H9 (cell line): Measurements from ENCODE around the gene TCERG1L. TPM values are rescaled to one million over a fixed set of nuclear protein-coding genes. Genes with fewer than 3 reads are reported as not detected.
A peak's percentile ranks its signal among the peaks of the same experiment; 100 is the strongest.

ENCODE experiments used
- DNase-seq: peaks from one replicate; pipeline ENCODE4 v3.0.0-alpha.2; 2017
- H2AFZ ChIP-seq: one replicate; pipeline ENCODE4 v1.6.1; 2013; ENCODE audit warnings: mild to moderate bottlenecking, low read length, control low read depth, moderate library complexity
- H2AK5ac ChIP-seq: 2 replicates; pipeline ENCODE4 v1.6.1; 2013; ENCODE audit warnings: low read length, control low read depth, mixed read lengths; ENCODE audit not compliant: insufficient read length
- H2BK120ac ChIP-seq: one replicate; pipeline ENCODE4 v1.6.1; 2013; ENCODE audit warnings: low read depth, mild to moderate bottlenecking, low read length, control low read depth, inconsistent platforms; ENCODE audit not compliant: poor library complexity, severe bottlenecking
- H2BK12ac ChIP-seq: 2 replicates; pipeline ENCODE4 v1.6.1; 2013; ENCODE audit warnings: low read length, control low read depth, mixed read lengths, low read depth; ENCODE audit not compliant: insufficient read length
- H2BK15ac ChIP-seq: 2 replicates; pipeline ENCODE4 v1.6.1; 2013; ENCODE audit warnings: low read depth, low read length, control low read depth
- H2BK20ac ChIP-seq: one replicate; pipeline ENCODE4 v1.6.1; 2013; ENCODE audit warnings: low read depth, mild to moderate bottlenecking, low read length, control low read depth, inconsistent platforms; ENCODE audit not compliant: poor library complexity, severe bottlenecking
- H2BK5ac ChIP-seq: 2 replicates; pipeline ENCODE4 v1.6.1; 2013; ENCODE audit warnings: low read length, control low read depth, mixed read lengths; ENCODE audit not compliant: insufficient read length
- H3K14ac ChIP-seq: 2 replicates; pipeline ENCODE4 v1.6.1; 2013; ENCODE audit warnings: low read length, control low read depth; ENCODE audit not compliant: insufficient read depth
- H3K18ac ChIP-seq: 2 replicates; pipeline ENCODE4 v1.6.1; 2013; ENCODE audit warnings: low read depth, mild to moderate bottlenecking, mixed read lengths, low read length, control low read depth; ENCODE audit not compliant: insufficient read length
- H3K23ac ChIP-seq: 2 replicates; pipeline ENCODE4 v1.6.1; 2013; ENCODE audit warnings: low read length, control low read depth, mixed read lengths, low read depth; ENCODE audit not compliant: insufficient read length
- H3K23me2 ChIP-seq: 2 replicates; pipeline ENCODE4 v1.6.1; 2013; ENCODE audit warnings: low read depth, mild to moderate bottlenecking, mixed read lengths, low read length, control low read depth; ENCODE audit not compliant: insufficient read length, poor library complexity, severe bottlenecking
- H3K27ac ChIP-seq: 2 replicates; pipeline ENCODE4 v1.5.1; 2013; ENCODE audit warnings: low read length, control low read depth, mixed read lengths, low read depth; ENCODE audit not compliant: insufficient read length
- H3K27me3 ChIP-seq: 2 replicates; pipeline ENCODE4 v1.6.1; 2013; ENCODE audit warnings: low read length, control low read depth, inconsistent platforms; ENCODE audit not compliant: insufficient read depth
- H3K4ac ChIP-seq: 2 replicates; pipeline ENCODE4 v1.6.1; 2013; ENCODE audit warnings: low read depth, mild to moderate bottlenecking, control low read depth, inconsistent platforms, low read length, moderate library complexity
- H3K4me1 ChIP-seq: 2 replicates; pipeline ENCODE4 v1.6.1; 2013; ENCODE audit warnings: low read length, control low read depth, inconsistent platforms; ENCODE audit not compliant: insufficient read depth
- H3K4me2 ChIP-seq: 2 replicates; pipeline ENCODE4 v1.6.1; 2013; ENCODE audit warnings: low read length, control low read depth, mixed read lengths; ENCODE audit not compliant: insufficient read length, insufficient read depth
- H3K56ac ChIP-seq: 2 replicates; pipeline ENCODE4 v1.6.1; 2013; ENCODE audit warnings: low read depth, mild to moderate bottlenecking, mixed read lengths, low read length, control low read depth; ENCODE audit not compliant: insufficient read length
- H3K79me1 ChIP-seq: 2 replicates; pipeline ENCODE4 v1.6.1; 2013; ENCODE audit warnings: low read depth, mild to moderate bottlenecking, moderate library complexity, low read length, control low read depth, inconsistent platforms; ENCODE audit not compliant: insufficient read depth, poor library complexity, severe bottlenecking
- H3K79me2 ChIP-seq: 2 replicates; pipeline ENCODE4 v1.6.1; 2013; ENCODE audit warnings: low read length, control low read depth, inconsistent platforms; ENCODE audit not compliant: insufficient read depth
- H3K9ac ChIP-seq: 2 replicates; pipeline ENCODE4 v1.6.1; 2013; ENCODE audit warnings: low read length, control low read depth, mixed read lengths; ENCODE audit not compliant: insufficient read length; ENCODE audit errors: extremely low read depth
- H3K9me3 ChIP-seq: one replicate; pipeline ENCODE4 v1.6.1; 2013; ENCODE audit warnings: low read depth, low read length, inconsistent platforms; ENCODE audit not compliant: control insufficient read depth
- H3T11ph ChIP-seq: one replicate; pipeline ENCODE4 v1.6.1; 2013; ENCODE audit warnings: mild to moderate bottlenecking, low read length, control low read depth, inconsistent platforms
- H4K20me1 ChIP-seq: one replicate; pipeline ENCODE4 v1.6.1; 2013; ENCODE audit not compliant: control insufficient read depth, insufficient read length, insufficient read depth
- H4K5ac ChIP-seq: 2 replicates; pipeline ENCODE4 v1.6.1; 2013; ENCODE audit warnings: low read depth, mild to moderate bottlenecking, mixed read lengths, low read length, control low read depth; ENCODE audit not compliant: insufficient read length
- H4K8ac ChIP-seq: replicated peaks from 2 replicates; pipeline ENCODE4 v1.6.1; 2013; ENCODE audit warnings: low read length, control low read depth, mixed read lengths, low read depth; ENCODE audit not compliant: insufficient read length
- H4K91ac ChIP-seq: 2 replicates; pipeline ENCODE4 v1.6.1; 2013; ENCODE audit warnings: low read depth, mild to moderate bottlenecking, moderate library complexity, mixed read lengths, low read length, control low read depth; ENCODE audit not compliant: insufficient read length
- H3K27ac Mint-ChIP-seq, 3 experiments: 2 replicates in 2 of 3; 3 replicates in 1 of 3; pipeline ENCODE4 v1.8.0; 2020 to 2021; ENCODE audit warnings: mixed read lengths in 3 of 3, mild to moderate bottlenecking in 1 of 3, moderate library complexity in 1 of 3
- H3K27me3 Mint-ChIP-seq: 2 replicates; pipeline ENCODE4 v1.8.0; 2021; ENCODE audit warnings: low read depth, mild to moderate bottlenecking, moderate library complexity, mixed read lengths
- H3K36me3 Mint-ChIP-seq, 3 experiments: 2 replicates in 2 of 3; 3 replicates in 1 of 3; pipeline ENCODE4 v1.8.0; 2020 to 2021; ENCODE audit warnings: low read depth in 3 of 3, mixed read lengths in 3 of 3; ENCODE audit not compliant: insufficient read depth in 1 of 3
- H3K4me1 Mint-ChIP-seq, 2 experiments: 2 replicates each; pipeline ENCODE4 v1.8.0; 2020; ENCODE audit warnings: mixed read lengths in 2 of 2
- H3K4me3 Mint-ChIP-seq, 2 experiments: 2 replicates in 1 of 2; 3 replicates in 1 of 2; pipeline ENCODE4 v1.8.0; 2020 to 2021; ENCODE audit warnings: mild to moderate bottlenecking in 2 of 2, mixed read lengths in 2 of 2, moderate library complexity in 1 of 2
- H3K9me3 Mint-ChIP-seq, 2 experiments: 2 replicates in 1 of 2; 3 replicates in 1 of 2; pipeline ENCODE4 v1.8.0; 2020; ENCODE audit warnings: mild to moderate bottlenecking in 2 of 2, mixed read lengths in 2 of 2, moderate library complexity in 1 of 2
- CTCF ChIP-seq: fragments of 200-600 bp; sonication (generic); conservative IDR thresholded peaks from 3 replicates; pipeline ENCODE4 v1.8.0; 2021; ENCODE audit warnings: antibody characterized with exemption, mild to moderate bottlenecking
- WGBS: extraction: QIAGEN DNeasy Blood & Tissue Kit; methylation state at CpG from one replicate; pipeline ENCODE4 v1.1.7; 2013; ENCODE audit warnings: missing lambda C conversion rate, low lambda C conversion rate, mixed read lengths; ENCODE audit not compliant: insufficient read length; ENCODE audit errors: extremely low coverage; 5-methylcytosine and 5-hydroxymethylcytosine counted together
- total RNA-seq: library from RNA; stranded (reverse); gene quantifications from 2 replicates; pipeline ENCODE4 v1.2.1, GENCODE V29; 2021

TCERG1L gene
- total RNA-seq, 1 experiment from 2014 or later: 3.3 TPM

- WGBS: no CpG with 5 or more reads among the region's 9 CpGs
- Histone ChIP-seq H4K5ac (no peak overlapping the region), H3K79me2 (no peaks in the 10 kb centered on the region), H3K27me3 (no peaks in the 10 kb centered on the region), H4K20me1 (no peaks in the 10 kb centered on the region), H4K91ac (no peak overlapping the region), H2BK12ac (no peak overlapping the region), H4K8ac (no peak overlapping the region), H2BK20ac (no peak overlapping the region), H2BK15ac (no peak overlapping the region; the same call in 1 of the 2 replicates), H3K23ac (no peak overlapping the region), H3K79me1 (no peaks in the 10 kb centered on the region), H2AFZ (no peak overlapping the region), H3K4me2 (no peak overlapping the region), H2BK5ac (no peak overlapping the region), H3K18ac (no peak overlapping the region), H3K9ac (no peak overlapping the region), H2AK5ac (no peak overlapping the region), H3K4me1 (no peaks in the 10 kb centered on the region), H3K4ac (no peak overlapping the region), H2BK120ac (no peak overlapping the region), H3K9me3 (no peaks in the 10 kb centered on the region), H3K14ac (no peak overlapping the region; the same call in 1 of the 2 replicates), H3T11ph (no peak overlapping the region), H3K27ac (no peak overlapping the region), H3K23me2 (no peaks in the 10 kb centered on the region), H3K56ac (no peak overlapping the region)
- Mint-ChIP-seq H3K4me3 (no peak overlapping the region), H3K4me1 (peaks cover 4% of the 10 kb centered on the region in 2 experiments; a peak in 2 of 4 replicates), H3K9me3 (no peaks in the 10 kb centered on the region; a peak in 1 of 5 replicates), H3K27ac (peak overlapping the region in 1 of 3 experiments; percentile 11; a peak in 1 of 7 replicates), H3K27me3 (no peaks in the 10 kb centered on the region), H3K36me3 (no peaks in the 10 kb centered on the region)
- no peak for TF ChIP-seq CTCF
- peak; percentile 20 for DNase-seq
Observed at GRCh38 chr10:131213741-131214505, 97.6 kb downstream of the TCERG1L start.
